Glutamatergic neuron (in vitro differentiated cells): Measurements from ENCODE around the gene GARRE1. TPM values are rescaled to one million over a fixed set of nuclear protein-coding genes. Genes with fewer than 3 reads are reported as not detected.

Experiments used
- DNase-seq: peaks from one replicate; pipeline ENCODE4 v3.0.0; 2022
- H3K27ac Mint-ChIP-seq: one replicate; pipeline ENCODE4 v1.8.0; 2020; ENCODE audit warnings: mild to moderate bottlenecking, mixed read lengths, inconsistent platforms; ENCODE audit not compliant: unreplicated experiment
- H3K27me3 Mint-ChIP-seq: one replicate; pipeline ENCODE4 v1.8.0; 2020; ENCODE audit warnings: mild to moderate bottlenecking, moderate library complexity, mixed read lengths, inconsistent platforms; ENCODE audit not compliant: unreplicated experiment
- H3K36me3 Mint-ChIP-seq: one replicate; pipeline ENCODE4 v1.8.0; 2020; ENCODE audit warnings: mild to moderate bottlenecking, mixed read lengths, inconsistent platforms; ENCODE audit not compliant: unreplicated experiment
- H3K4me1 Mint-ChIP-seq: one replicate; pipeline ENCODE4 v1.8.0; 2020; ENCODE audit warnings: mild to moderate bottlenecking, low read depth, mixed read lengths, inconsistent platforms; ENCODE audit not compliant: unreplicated experiment
- H3K4me3 Mint-ChIP-seq: one replicate; pipeline ENCODE4 v1.8.0; 2020; ENCODE audit warnings: mild to moderate bottlenecking, mixed read lengths, inconsistent platforms; ENCODE audit not compliant: unreplicated experiment
- H3K9me3 Mint-ChIP-seq: one replicate; pipeline ENCODE4 v1.8.0; 2020; ENCODE audit warnings: mild to moderate bottlenecking, moderate library complexity, mixed read lengths, inconsistent platforms; ENCODE audit not compliant: unreplicated experiment
- CTCF ChIP-seq: fragments of 200-600 bp; sonication (generic); IDR thresholded peaks from one replicate; pipeline ENCODE4 v1.5.0; 2021; ENCODE audit not compliant: partially characterized antibody, unreplicated experiment
- total RNA-seq: library from RNA; stranded (reverse); fragmentation: NEBNext Ultra II Directional; extraction: Animal tissue kit (Norgen Biotek cat#: 25700); gene quantifications from one replicate; pipeline ENCODE4 v1.2.1, GENCODE V29; 2021; ENCODE audit not compliant: unreplicated experiment

GARRE1 gene
- total RNA-seq, 1 donor from 2014 or later, result 34.4 TPM

GRCh38 chr19:34225659-34226015 lies 28.7 kb upstream of the GARRE1 start:
- DNase-seq, result no peak
- no peak for TF ChIP-seq CTCF
- Mint-ChIP-seq H3K9me3 (peaks cover 2% of the 10 kb centered on the region), H3K4me3 (no peak overlapping the region), H3K27ac (no peak overlapping the region), H3K4me1 (no peaks in the 10 kb centered on the region), H3K36me3 (peaks cover 4% of the 10 kb centered on the region), H3K27me3 (no peaks in the 10 kb centered on the region)

GRCh38 chr19:34226036-34226435 lies 28.3 kb upstream of the GARRE1 start:
- no peak for TF ChIP-seq CTCF
- H3K36me3 Mint-ChIP-seq, result peaks cover 4% of the 10 kb centered on the region

GRCh38 chr19:34228347-34228746 lies 26.0 kb upstream of the GARRE1 start:
- peaks cover 2% of the 10 kb centered on the region for H3K9me3 Mint-ChIP-seq
- no peak overlapping the region for H3K4me3 Mint-ChIP-seq

More at GRCh38 chr19:34226036-34226435, 28.3 kb upstream of the GARRE1 start:
- no peaks in the 10 kb centered on the region for H3K27me3 Mint-ChIP-seq
- no peaks in the 10 kb centered on the region for H3K4me1 Mint-ChIP-seq
- DNase-seq, result no peak
- H3K4me3 Mint-ChIP-seq, result no peak overlapping the region
- H3K9me3 Mint-ChIP-seq, result peaks cover 2% of the 10 kb centered on the region
- no peak overlapping the region for H3K27ac Mint-ChIP-seq

GRCh38 chr19:34228762-34229161 lies 25.6 kb upstream of the GARRE1 start:
- H3K27ac Mint-ChIP-seq, result no peak overlapping the region
- DNase-seq, result no peak
- no peaks in the 10 kb centered on the region for H3K27me3 Mint-ChIP-seq
- TF ChIP-seq CTCF, result no peak
- H3K4me3 Mint-ChIP-seq, result no peak overlapping the region
- no peaks in the 10 kb centered on the region for H3K4me1 Mint-ChIP-seq
- H3K9me3 Mint-ChIP-seq, result peaks cover 2% of the 10 kb centered on the region
- H3K36me3 Mint-ChIP-seq, result peaks cover 4% of the 10 kb centered on the region

More at GRCh38 chr19:34228347-34228746, 26.0 kb upstream of the GARRE1 start:
- Mint-ChIP-seq H3K4me1 (no peaks in the 10 kb centered on the region), H3K36me3 (peaks cover 4% of the 10 kb centered on the region), H3K27me3 (no peaks in the 10 kb centered on the region), H3K27ac (no peak overlapping the region)
- TF ChIP-seq CTCF, result no peak
- DNase-seq, result no peak

GRCh38 chr19:34229721-34230120 lies 24.6 kb upstream of the GARRE1 start:
- no peaks in the 10 kb centered on the region for H3K27me3 Mint-ChIP-seq
- H3K36me3 Mint-ChIP-seq, result peaks cover under 1% of the 10 kb centered on the region
- no peak overlapping the region for H3K4me3 Mint-ChIP-seq
- TF ChIP-seq CTCF, result no peak
- no peak overlapping the region for H3K27ac Mint-ChIP-seq
- no peak for DNase-seq
- peaks cover 2% of the 10 kb centered on the region for H3K9me3 Mint-ChIP-seq
- H3K4me1 Mint-ChIP-seq, result no peaks in the 10 kb centered on the region
